ENCODE results near the gene IPO8.

- TF ChIP-seq POLR2AphosphoS5 (IDR thresholded peaks at IDR 0.05; ENCODE audit: borderline replicate concordance, low read depth, low read length) (no peak), FOXP2 (optimal IDR thresholded peaks at IDR 0.05; ENCODE audit: control extremely low read depth, extremely low read length, insufficient read depth) (no peak)
These were observed 3.2 kb downstream of the IPO8 start for GRCh38 chr12:30692470-30692869.
